Measurements from ENCODE around the gene PPAT. TPM values are rescaled to one million over a fixed set of nuclear protein-coding genes. Genes with fewer than 3 reads are reported as not detected.

PPAT gene
- total and polyA plus RNA-seq, 2 donors (not counting 3 experiments of a cell fraction or from before 2014, with no cell fraction given): 4.3 to 25.5 TPM

- TF ChIP-seq, protein P1, sequence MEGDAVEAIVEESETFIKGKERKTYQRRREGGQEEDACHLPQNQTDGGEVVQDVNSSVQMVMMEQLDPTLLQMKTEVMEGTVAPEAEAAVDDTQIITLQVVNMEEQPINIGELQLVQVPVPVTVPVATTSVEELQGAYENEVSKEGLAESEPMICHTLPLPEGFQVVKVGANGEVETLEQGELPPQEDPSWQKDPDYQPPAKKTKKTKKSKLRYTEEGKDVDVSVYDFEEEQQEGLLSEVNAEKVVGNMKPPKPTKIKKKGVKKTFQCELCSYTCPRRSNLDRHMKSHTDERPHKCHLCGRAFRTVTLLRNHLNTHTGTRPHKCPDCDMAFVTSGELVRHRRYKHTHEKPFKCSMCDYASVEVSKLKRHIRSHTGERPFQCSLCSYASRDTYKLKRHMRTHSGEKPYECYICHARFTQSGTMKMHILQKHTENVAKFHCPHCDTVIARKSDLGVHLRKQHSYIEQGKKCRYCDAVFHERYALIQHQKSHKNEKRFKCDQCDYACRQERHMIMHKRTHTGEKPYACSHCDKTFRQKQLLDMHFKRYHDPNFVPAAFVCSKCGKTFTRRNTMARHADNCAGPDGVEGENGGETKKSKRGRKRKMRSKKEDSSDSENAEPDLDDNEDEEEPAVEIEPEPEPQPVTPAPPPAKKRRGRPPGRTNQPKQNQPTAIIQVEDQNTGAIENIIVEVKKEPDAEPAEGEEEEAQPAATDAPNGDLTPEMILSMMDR (IDR thresholded peaks at IDR 0.05; ENCODE audit: extremely low read depth in 1 of 2, insufficient read depth in 1 of 2, low read depth in 1 of 2, low read length in 2 of 2): no peak
- TF ChIP-seq MYC (IDR thresholded peaks at IDR 0.05; ENCODE audit: low read depth, low read length) (no peak), JUN (IDR thresholded peaks at IDR 0.05; ENCODE audit: borderline replicate concordance, insufficient read depth, insufficient read length, low read depth) (peak; percentile 3), GATA2 (IDR thresholded peaks at IDR 0.05; ENCODE audit: insufficient read depth, insufficient read length, low read depth, low read length) (no peak)
- TF ChIP-seq, protein P2, sequence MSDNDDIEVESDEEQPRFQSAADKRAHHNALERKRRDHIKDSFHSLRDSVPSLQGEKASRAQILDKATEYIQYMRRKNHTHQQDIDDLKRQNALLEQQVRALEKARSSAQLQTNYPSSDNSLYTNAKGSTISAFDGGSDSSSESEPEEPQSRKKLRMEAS (IDR thresholded peaks at IDR 0.05; ENCODE audit: insufficient read depth, insufficient read length): no peak
- Histone ChIP-seq H4K20me1 (replicated peaks; ENCODE audit: control insufficient read depth, extremely low read depth, insufficient read depth, low read length) (no peaks in the 10 kb centered on the region), H3K4me1 (ENCODE audit: control insufficient read depth, extremely low read depth, insufficient read depth, low read length) (peaks cover 37% of the 10 kb centered on the region), H2AFZ (ENCODE audit: low read depth, low read length) (no peak overlapping the region), H3K27me3 (ENCODE audit: control insufficient read depth in 2 of 2, insufficient read depth in 2 of 2, low read length in 2 of 2) (no peaks in the 10 kb centered on the region), H3K9me3 (replicated peaks; ENCODE audit: control insufficient read depth, insufficient read depth, low read length) (no peaks in the 10 kb centered on the region), H3K36me3 (ENCODE audit: control insufficient read depth in 2 of 2, extremely low read depth in 1 of 2, insufficient read depth in 2 of 2, low read length in 2 of 2) (no peaks in the 10 kb centered on the region), H3K27ac (ENCODE audit: insufficient read depth, low read depth, low read length) (peak overlapping the region; percentile 97), H3K4me2 (ENCODE audit: insufficient read depth, low read length) (peak overlapping the region; percentile 99), H3K9ac (replicated peaks; ENCODE audit: extremely low read depth, insufficient read depth, low read length) (peak overlapping the region; percentile 94), H3K4me3 (replicated peaks in 1 of 3; ENCODE audit: insufficient read depth in 1 of 3, low read depth in 1 of 3, low read length in 3 of 3) (peak overlapping the region in 1 of 3 experiments; percentile 76), H3K9me1 (replicated peaks; ENCODE audit: control insufficient read depth, extremely low read depth, insufficient read depth, low read length) (no peaks in the 10 kb centered on the region), H3K79me2 (ENCODE audit: control insufficient read depth, insufficient read depth, low read length) (peaks cover 53% of the 10 kb centered on the region)
- FAIRE-seq (no peak), DNase-seq (ENCODE audit: low read depth, low spot score) (peak; percentile 52)
- ChIA-PET CTCF (interaction anchor here (0.7 to 2.8 kb wide), 9 partner anchors 12 to 461 kb away, joined by 3 to 22 read pairs (median 4); partner anchors contain the start of genes CEP135, PAICS and PPAT), POLR2A (interaction anchor here (1.0 to 1.6 kb wide), 4 partner anchors 13 to 462 kb away, joined by 3 to 13 read pairs (median 4); partner anchors contain the start of genes AASDH, PAICS and PPAT)
- dilution Hi-C loops (cut with MboI; ENCODE audit: extremely low pct_ligation_motif_present, low sequenced_read_pairs): no loop called here
- intact Hi-C loops (cut with micrococcal nuclease): loop anchor here (1.0 kb wide), 5 partner anchors 22 to 460 kb away; partner anchors contain the start of genes AASDH, ARL9 and PAICS
- TSS peak; percentile 75 for BruUV-seq (replicated peaks)
Measured at GRCh38 chr4:56409511-56410090, 25.8 kb downstream of the PPAT start.
